ENCODE measurements around the gene PSMG4. TPM values are rescaled to one million over a fixed set of nuclear protein-coding genes. Genes with fewer than 3 reads are reported as not detected.

Gene PSMG4
- total and polyA plus RNA-seq, 9 of the 15 experiments (the other 6 are each of a cell fraction or from before 2014, with no cell fraction given) = 12.9 to 185 (median 52.0) TPM

DNA sequence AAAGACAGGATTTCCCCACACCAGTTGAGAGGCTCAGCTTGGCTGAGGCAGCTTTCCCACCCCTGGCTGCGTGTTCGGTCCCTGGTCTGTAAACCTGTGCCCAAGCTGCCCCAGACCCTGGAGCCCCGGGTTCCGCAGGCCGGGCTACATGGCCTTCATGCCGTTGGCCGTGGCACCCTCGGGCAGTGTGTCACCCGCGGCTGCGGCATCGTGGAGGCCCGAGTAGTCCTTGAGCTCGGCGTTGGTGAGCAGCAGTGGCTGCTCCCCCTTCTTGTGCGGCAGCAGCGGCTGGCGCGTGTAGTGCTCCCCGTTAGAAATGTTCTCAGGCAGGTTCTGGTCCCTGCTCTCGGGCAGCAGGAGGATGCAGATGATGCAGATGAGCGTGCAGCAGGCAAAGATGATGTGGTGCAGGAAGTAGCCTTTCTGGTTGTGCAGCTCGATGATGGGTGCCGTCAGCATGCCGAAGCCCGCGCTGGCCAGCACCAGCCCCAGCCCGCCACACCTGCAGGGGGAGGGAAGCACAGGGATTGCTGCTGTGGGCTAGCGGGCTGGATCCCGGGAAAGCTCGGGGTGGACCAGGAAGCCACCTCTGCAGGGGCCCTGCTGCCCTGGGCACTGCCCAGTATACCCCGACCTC is 14.3 kb downstream of the PSMG4 start (continued):
- TF ChIP-seq, protein P1, sequence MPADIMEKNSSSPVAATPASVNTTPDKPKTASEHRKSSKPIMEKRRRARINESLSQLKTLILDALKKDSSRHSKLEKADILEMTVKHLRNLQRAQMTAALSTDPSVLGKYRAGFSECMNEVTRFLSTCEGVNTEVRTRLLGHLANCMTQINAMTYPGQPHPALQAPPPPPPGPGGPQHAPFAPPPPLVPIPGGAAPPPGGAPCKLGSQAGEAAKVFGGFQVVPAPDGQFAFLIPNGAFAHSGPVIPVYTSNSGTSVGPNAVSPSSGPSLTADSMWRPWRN (IDR thresholded peaks at IDR 0.05; ENCODE audit: low read depth) = no peak
- TF ChIP-seq POLR2A (conservative IDR thresholded peaks at IDR 0.05) (0 out of 2 replicates have a peak, but pooled peaks have one; percentile 16), POLR2G (IDR thresholded peaks at IDR 0.05; ENCODE audit: low read depth, low read length) (peak; percentile 66), SMAD3 (CRISPR knock-in tag; conservative IDR thresholded peaks at IDR 0.05) (no peak), RBM22 (IDR thresholded peaks at IDR 0.05; ENCODE audit: low read depth, low read length, poor library complexity, severe bottlenecking) (peak; percentile 81)

DNA sequence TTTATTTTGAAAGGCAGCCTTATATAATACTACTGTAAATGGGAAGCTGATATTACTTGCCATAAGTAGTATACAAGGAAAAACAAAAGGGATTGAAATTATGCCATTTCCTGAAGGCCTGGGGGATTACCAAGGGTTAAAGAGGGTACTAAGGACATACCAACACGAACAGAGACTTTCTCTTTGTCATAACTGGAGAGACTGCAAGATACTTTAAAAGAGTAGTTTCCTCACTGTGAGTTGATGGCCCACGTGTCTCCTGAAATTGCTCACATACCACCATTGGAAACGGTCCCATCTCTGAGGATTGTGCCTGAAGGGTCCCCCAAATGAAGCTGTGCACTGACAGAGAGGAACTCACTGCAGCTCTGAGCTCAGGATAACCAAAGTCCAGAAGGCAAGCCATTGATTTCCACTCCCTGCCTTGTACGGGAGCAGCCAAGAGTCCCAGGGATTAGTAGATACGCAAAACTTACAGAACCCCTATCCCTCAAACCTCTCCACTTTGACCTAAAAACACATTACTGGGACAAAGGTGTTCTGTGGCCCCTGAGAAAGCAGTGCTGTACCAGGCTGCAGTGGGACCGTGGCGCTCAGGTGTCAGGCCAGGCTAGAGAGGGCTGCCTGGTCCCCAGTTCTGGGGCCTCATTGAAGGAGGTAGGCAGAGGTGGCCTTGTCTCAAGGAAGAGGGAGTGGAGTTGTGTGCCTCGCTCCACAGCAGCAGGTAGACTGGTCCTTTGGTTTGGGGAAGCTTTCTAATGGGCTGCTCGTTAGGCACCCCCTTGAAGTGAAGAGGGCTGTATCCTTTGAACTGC is 15.2 kb downstream of the PSMG4 start:
- intact Hi-C loops (cut with micrococcal nuclease) = no loop called here
- 80% methylated on average over 9 of the region's 9 CpGs for WGBS (ENCODE audit: insufficient coverage, low coverage, missing lambda C conversion rate)
- in situ Hi-C loops (cut with MboI) = loop anchor here (5.0 to 10.0 kb wide), 2 partner anchors 458 to 741 kb away; no protein-coding TSS in a partner anchor

More for the DNA sequence above, 15.2 kb downstream of the PSMG4 start:
- H3K9me3 ChIP-seq (replicated peaks; ENCODE audit: control insufficient read depth, insufficient read depth, low read depth, low read length) = no peaks in the 10 kb centered on the region
- H3K79me2 ChIP-seq (ENCODE audit: control insufficient read depth, insufficient read depth, low read length) = no peaks in the 10 kb centered on the region; the same call in 2 of the 3 replicates
- FAIRE-seq (no peak), ATAC-seq (no peak), DNase-seq (ENCODE audit: extremely low read depth in 1 of 4, low spot score in 3 of 4) (no peak)
- ChIA-PET CTCF (ENCODE audit: low intra/inter-chr PET ratio) (interaction anchor here (0.7 kb wide), 1 partner anchor 936 kb away, joined by 3 read pairs; no protein-coding TSS in a partner anchor), POLR2A (interaction anchor here (0.7 to 1.7 kb wide), 5 partner anchors 12 to 459 kb away, joined by 3 to 5 read pairs (median 3); no protein-coding TSS in a partner anchor)
- no peak overlapping the region; a peak in 1 of 4 replicates for H3K9ac ChIP-seq (ENCODE audit: insufficient read depth in 1 of 2, low read depth in 2 of 2, low read length in 2 of 2)
- H3K9me1 ChIP-seq (ENCODE audit: control insufficient read depth, insufficient read depth, low read length) = peaks cover 3% of the 10 kb centered on the region
- no peak overlapping the region for H3K4me3 ChIP-seq
- H4K20me1 ChIP-seq (replicated peaks; ENCODE audit: control insufficient read depth, insufficient read depth, low read length) = no peaks in the 10 kb centered on the region; the same call in 1 of the 2 replicates
- H2AFZ ChIP-seq (ENCODE audit: low read depth, low read length) = no peak overlapping the region
- BruUV-seq (replicated peaks) = no TSS peak
- TF ChIP-seq ETV1 (tag; conservative IDR thresholded peaks at IDR 0.05; ENCODE audit: low read depth) (no peak), BCOR (IDR thresholded peaks at IDR 0.05) (no peak), POLR2A (conservative IDR thresholded peaks at IDR 0.05) (0 out of 2 replicates have a peak, but pooled peaks have one; percentile 32)
- TF ChIP-seq, protein P2, sequence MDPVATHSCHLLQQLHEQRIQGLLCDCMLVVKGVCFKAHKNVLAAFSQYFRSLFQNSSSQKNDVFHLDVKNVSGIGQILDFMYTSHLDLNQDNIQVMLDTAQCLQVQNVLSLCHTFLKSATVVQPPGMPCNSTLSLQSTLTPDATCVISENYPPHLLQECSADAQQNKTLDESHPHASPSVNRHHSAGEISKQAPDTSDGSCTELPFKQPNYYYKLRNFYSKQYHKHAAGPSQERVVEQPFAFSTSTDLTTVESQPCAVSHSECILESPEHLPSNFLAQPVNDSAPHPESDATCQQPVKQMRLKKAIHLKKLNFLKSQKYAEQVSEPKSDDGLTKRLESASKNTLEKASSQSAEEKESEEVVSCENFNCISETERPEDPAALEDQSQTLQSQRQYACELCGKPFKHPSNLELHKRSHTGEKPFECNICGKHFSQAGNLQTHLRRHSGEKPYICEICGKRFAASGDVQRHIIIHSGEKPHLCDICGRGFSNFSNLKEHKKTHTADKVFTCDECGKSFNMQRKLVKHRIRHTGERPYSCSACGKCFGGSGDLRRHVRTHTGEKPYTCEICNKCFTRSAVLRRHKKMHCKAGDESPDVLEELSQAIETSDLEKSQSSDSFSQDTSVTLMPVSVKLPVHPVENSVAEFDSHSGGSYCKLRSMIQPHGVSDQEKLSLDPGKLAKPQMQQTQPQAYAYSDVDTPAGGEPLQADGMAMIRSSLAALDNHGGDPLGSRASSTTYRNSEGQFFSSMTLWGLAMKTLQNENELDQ (CRISPR knock-in tag; IDR thresholded peaks at IDR 0.05; ENCODE audit: borderline replicate concordance) = no peak
- TF ChIP-seq, protein P3, sequence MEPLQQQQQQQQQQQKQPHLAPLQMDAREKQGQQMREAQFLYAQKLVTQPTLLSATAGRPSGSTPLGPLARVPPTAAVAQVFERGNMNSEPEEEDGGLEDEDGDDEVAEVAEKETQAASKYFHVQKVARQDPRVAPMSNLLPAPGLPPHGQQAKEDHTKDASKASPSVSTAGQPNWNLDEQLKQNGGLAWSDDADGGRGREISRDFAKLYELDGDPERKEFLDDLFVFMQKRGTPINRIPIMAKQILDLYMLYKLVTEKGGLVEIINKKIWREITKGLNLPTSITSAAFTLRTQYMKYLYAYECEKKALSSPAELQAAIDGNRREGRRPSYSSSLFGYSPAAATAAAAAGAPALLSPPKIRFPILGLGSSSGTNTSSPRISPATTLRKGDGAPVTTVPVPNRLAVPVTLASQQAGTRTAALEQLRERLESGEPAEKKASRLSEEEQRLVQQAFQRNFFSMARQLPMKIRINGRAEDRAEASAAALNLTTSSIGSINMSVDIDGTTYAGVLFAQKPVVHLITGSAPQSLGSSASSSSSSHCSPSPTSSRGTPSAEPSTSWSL (CRISPR knock-in tag; IDR thresholded peaks at IDR 0.05; ENCODE audit: borderline replicate concordance) = no peak
- no peaks in the 10 kb centered on the region for H3K27me3 ChIP-seq (ENCODE audit: control insufficient read depth in 2 of 2, insufficient read depth in 2 of 2, low read length in 2 of 2)
- H3K36me3 ChIP-seq (ENCODE audit: control insufficient read depth, insufficient read depth, low read length) = peaks cover 45% of the 10 kb centered on the region
- H3K4me1 ChIP-seq (replicated peaks in 1 of 2; ENCODE audit: control insufficient read depth in 2 of 2, insufficient read depth in 2 of 2, low read length in 2 of 2) = peaks cover 0 to 7% of the 10 kb centered on the region in 2 experiments; a peak in 2 of 5 replicates
- H3K27ac ChIP-seq (ENCODE audit: extremely low read depth, low read depth, low read length) = no peak overlapping the region
- no peak overlapping the region for H3K4me2 ChIP-seq (ENCODE audit: insufficient read depth, low read length)
